Pancreas (tissue), 10 donors: ENCODE results near the gene DENND5B. TPM values are rescaled to one million over a fixed set of nuclear protein-coding genes. Genes with fewer than 3 reads are reported as not detected.

Experiments
- ATAC-seq, 4 donors: fragments of 200-7000 bp; cut with Tn5 transposase; one replicate each; pipeline versions ENCODE4 v1.8.0 to v1.9.1; 2020; ENCODE audit warnings: mild to moderate bottlenecking in 4 of 4, moderate library complexity in 4 of 4
- DNase-seq, 6 donors: peaks; one replicate each; pipeline ENCODE4 v3.0.0-alpha.2; 2020
- FAIRE-seq: peaks from 2 replicates; lab custom pipeline; 2012; peaks lifted over from hg19 to GRCh38; lab: Jason Lieb, UNC
- H3K27ac ChIP-seq, 4 donors: fragments of 200-600 bp; sonication (generic); 1 replicate in 3 of 4; 2 replicates in 1 of 4; pipeline versions ENCODE4 v1.5.0 to v1.8.0; 2020
- H3K27me3 ChIP-seq, 4 donors: fragments of 200-600 bp; one replicate each; pipeline ENCODE4 v1.8.0; 2021
- H3K36me3 ChIP-seq, 3 donors: fragments of 200-600 bp; sonication (generic) in 1 of 3; one replicate each; pipeline versions ENCODE4 v1.5.0 to v1.8.0; 2020 to 2021
- H3K4me1 ChIP-seq, 3 donors: fragments of 200-600 bp; one replicate each; pipeline ENCODE4 v1.8.0; 2021
- H3K4me3 ChIP-seq, 4 donors: fragments of 200-600 bp; sonication (generic) in 2 of 4; one replicate each; pipeline versions ENCODE4 v1.5.0 to v1.8.0; 2020 to 2021
- H3K9me3 ChIP-seq, 4 donors: fragments of 200-600 bp; one replicate each; pipeline ENCODE4 v1.8.0; 2021
- CTCF ChIP-seq, 4 donors: fragments of 200-600 bp; sonication (generic) in 3 of 4; IDR thresholded peaks; one replicate each; pipeline versions ENCODE4 v1.5.0 to v1.8.0; 2021; ENCODE audit warnings: antibody characterized with exemption in 4 of 4
- WGBS, 2 donors: extraction: QIAGEN DNeasy Blood & Tissue Kit; methylation state at CpG; one replicate each; pipeline ENCODE4 v1.1.7; 2013; 5-methylcytosine and 5-hydroxymethylcytosine counted together
- intact Hi-C, 3 donors: fragments of 100-400 bp; cut with DNase I; formaldehyde crosslinking; loops; one replicate each; pipeline versions ENCODE4 v1.11.1 to v1.14.2; 2022
- polyA plus RNA-seq, 2 donors: library from polyadenylated mRNA; stranded (reverse); fragments of 200-250 nt; gene quantifications; one replicate each; pipeline ENCODE4 v1.2.3, GENCODE V29; 2013
- total RNA-seq, 6 donors: library from RNA; stranded (reverse); fragmentation: NEBNext Ultra II Directional in 4 of 6; extraction: Animal tissue kit (Norgen Biotek cat#: 25700) in 4 of 6; gene quantifications; one replicate each; pipeline versions ENCODE4 v1.2.1 to v1.2.4, GENCODE V29; 2021 to 2023
- donor health status: healthy with polysubstance abuse.
- donor health status: DM: no; HTN: no; CAD: no; lungs with moderate emphysema.
- donor health status: DM: no; HTN: no; CAD: no.
- donor health status: control.
- donor health status: control.
- donor health status: Bipolar disorder and iron deficiency.
- donor health status: DM: yes; HTN: yes; CAD: no.
- donor health status: DM: no; HTN: no; CAD: no.
- donor health status: DM: no; HTN: no; CAD: no.
- donor health status: DM: yes; HTN: yes; CAD: no.

DENND5B gene
- total RNA-seq (10 to 100 TPM in 3 of 6 donors, 1 to 10 TPM in 3; 5.2 to 11.3 (median 8.7) TPM), polyA plus RNA-seq (1 to 10 TPM; 2.4 to 2.7 TPM)

GRCh38 chr12:31590642-31591379 is at the start of gene DENND5B:
Gene DENND5B (minus strand): TSS chr12:31591136. CDS start chr12:31590832, 304 bp downstream.
- FAIRE-seq: no peak

GRCh38 chr12:31634620-31635019 is 43.7 kb upstream of the DENND5B start:
- Histone ChIP-seq H3K9me3 (no peaks in the 10 kb centered on the region), H3K36me3 (no peaks in the 10 kb centered on the region), H3K27ac (no peak overlapping the region), H3K4me1 (peaks cover 0 to 11% (median 2%) of the 10 kb centered on the region in 3 donors), H3K4me3 (no peak overlapping the region), H3K27me3 (no peaks in the 10 kb centered on the region)
- FAIRE-seq (no peak), DNase-seq (no peak), ATAC-seq (no peak)
- 85 to 100% methylated on average over 1 of the region's 1 CpG for WGBS, 2 donors
- intact Hi-C loops: loop anchor here in 2 of 3 donors (5.0 kb wide), 1 partner anchor 232 kb away; no protein-coding TSS in a partner anchor
- no peak for TF ChIP-seq CTCF (IDR thresholded peaks at IDR 0.05)

More at GRCh38 chr12:31590642-31591379, at the start of gene DENND5B:
- no peaks in the 10 kb centered on the region for H3K9me3 ChIP-seq
- DNase-seq (peak; percentile 77 to 92 (median 82)), ATAC-seq (peak; percentile 62 to 77 (median 74))
- WGBS, 2 donors: 0 to 1% methylated on average over 39 to 117 of the region's 117 CpGs
- no peak for TF ChIP-seq CTCF (IDR thresholded peaks at IDR 0.05)
- intact Hi-C loops: no loop called here
- H3K36me3 ChIP-seq: no peaks in the 10 kb centered on the region
- H3K27me3 ChIP-seq: no peaks in the 10 kb centered on the region
- peak within 1 kb of the TSS; percentile 90 to 97 (median 96) for H3K27ac ChIP-seq
- peak within 1 kb of the TSS; percentile 77 to 99 (median 96) for H3K4me3 ChIP-seq
- H3K4me1 ChIP-seq: peaks cover 0 to 11% (median 7%) of the 10 kb centered on the region in 3 donors

- no peak overlapping the region for H3K4me3 ChIP-seq
- 83 to 95% methylated on average over 4 of the region's 4 CpGs for WGBS, 2 donors
- H3K36me3 ChIP-seq: no peaks in the 10 kb centered on the region
- ATAC-seq: no peak
- FAIRE-seq: no peak
- intact Hi-C loops: no loop called here
- no peak for TF ChIP-seq CTCF (IDR thresholded peaks at IDR 0.05)
- DNase-seq: no peak
- H3K4me1 ChIP-seq: peaks cover 0 to 12% (median 5%) of the 10 kb centered on the region in 3 donors
- H3K27me3 ChIP-seq: no peaks in the 10 kb centered on the region
- H3K9me3 ChIP-seq: no peaks in the 10 kb centered on the region
- no peak overlapping the region for H3K27ac ChIP-seq
Measured at GRCh38 chr12:31633464-31633863, 42.5 kb upstream of the DENND5B start.

- no peak overlapping the region for H3K4me3 ChIP-seq
- H3K27me3 ChIP-seq: no peaks in the 10 kb centered on the region
- no peak for ATAC-seq
- H3K4me1 ChIP-seq: peaks cover 0 to 12% (median 5%) of the 10 kb centered on the region in 3 donors
- intact Hi-C loops: no loop called here
- WGBS, 2 donors: 94% methylated on average over 12 of the region's 12 CpGs
- TF ChIP-seq CTCF (IDR thresholded peaks at IDR 0.05): no peak
- H3K9me3 ChIP-seq: no peaks in the 10 kb centered on the region
- no peaks in the 10 kb centered on the region for H3K36me3 ChIP-seq
- DNase-seq: no peak
- no peak overlapping the region for H3K27ac ChIP-seq
- FAIRE-seq: no peak
Measured at GRCh38 chr12:31631809-31632208, 40.9 kb upstream of the DENND5B start.
